ENCODE measurements around the gene ACOX1.

GRCh38 chr17:75901727-75902126 lies 77.2 kb downstream of the ACOX1 start:
- TF ChIP-seq CTCF (IDR thresholded peaks at IDR 0.05) (no peak), EZH2 (IDR thresholded peaks at IDR 0.05) (no peak)
